ENCODE data around the gene PRSS57. TPM values are rescaled to one million over a fixed set of nuclear protein-coding genes. Genes with fewer than 3 reads are reported as not detected.
"Not testable (repeated sequence)": the region's sequence is repeated elsewhere in the genome, so short reads cannot be mapped to it uniquely, and the experiment has no call there.

The PRSS57 gene
- under 1 TPM; 0.13 to 0.19 (median 0.15) TPM for polyA plus RNA-seq (ENCODE audit: insufficient read length in 3 of 3)

DNA sequence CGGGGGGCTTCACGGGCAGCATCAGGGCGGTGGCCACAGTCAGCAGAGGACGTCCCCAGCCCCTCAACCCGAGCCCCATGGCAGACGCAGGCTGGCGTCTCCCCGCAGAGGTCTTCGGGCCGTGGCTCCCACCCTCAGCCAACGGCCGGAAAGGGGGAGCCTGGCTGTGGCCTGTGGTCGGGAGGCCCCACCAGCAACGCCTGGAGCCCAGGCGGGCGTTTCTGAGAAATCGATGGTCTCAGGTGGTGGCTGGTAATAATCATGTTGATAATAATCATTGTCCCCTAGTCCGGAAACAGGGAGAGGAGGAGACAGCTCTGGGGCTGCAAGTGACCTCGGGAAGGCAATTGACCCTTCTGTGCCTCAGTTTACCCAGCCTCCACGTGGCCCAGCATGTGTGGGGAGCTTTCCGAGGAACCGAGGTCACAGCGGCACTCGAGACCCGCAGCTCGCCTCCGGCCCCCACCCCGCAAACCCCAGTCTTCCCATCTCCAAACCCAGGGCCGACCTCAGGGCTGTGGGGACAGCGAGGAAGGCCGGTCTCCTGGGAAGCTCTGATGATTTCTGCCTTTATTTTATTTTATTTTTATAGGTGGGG, at the start of gene PRSS57:
Gene PRSS57, minus strand, starts transcription at position 101 of the 598 bp plus-strand sequence. Its CDS starts 22 bp downstream, at position 79.
- DNase-seq (ENCODE audit: low read depth in 3 of 3, low spot score in 2 of 3), result no peak

DNA sequence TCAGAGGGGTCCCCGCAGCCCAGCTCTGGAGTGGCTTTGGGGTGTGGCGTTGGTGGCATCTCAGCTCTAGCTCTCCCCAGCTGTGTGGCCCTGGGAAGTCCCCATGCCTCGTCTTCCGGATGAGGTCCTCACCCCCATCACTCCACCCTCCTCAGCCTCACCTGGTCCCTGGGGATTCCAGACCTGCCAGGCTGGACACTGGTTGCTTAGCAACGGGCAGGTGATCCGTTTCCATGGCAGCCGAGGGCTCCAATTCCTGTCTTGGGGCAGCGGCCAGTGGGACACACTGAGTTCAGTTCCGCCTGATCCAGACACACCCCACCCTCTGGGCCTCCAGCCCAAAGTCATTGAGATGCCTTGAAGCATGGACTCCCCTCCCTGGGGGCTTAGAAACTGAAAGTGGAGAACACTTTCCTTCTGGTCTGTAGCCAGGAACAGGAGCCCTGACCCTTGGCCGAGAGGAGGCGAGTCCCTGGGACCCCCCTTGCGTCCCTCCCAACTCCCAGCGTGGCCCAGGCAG, 48.0 kb upstream of the PRSS57 start:
- no peak for DNase-seq (ENCODE audit: low read depth in 3 of 3, low spot score in 2 of 3)

DNA sequence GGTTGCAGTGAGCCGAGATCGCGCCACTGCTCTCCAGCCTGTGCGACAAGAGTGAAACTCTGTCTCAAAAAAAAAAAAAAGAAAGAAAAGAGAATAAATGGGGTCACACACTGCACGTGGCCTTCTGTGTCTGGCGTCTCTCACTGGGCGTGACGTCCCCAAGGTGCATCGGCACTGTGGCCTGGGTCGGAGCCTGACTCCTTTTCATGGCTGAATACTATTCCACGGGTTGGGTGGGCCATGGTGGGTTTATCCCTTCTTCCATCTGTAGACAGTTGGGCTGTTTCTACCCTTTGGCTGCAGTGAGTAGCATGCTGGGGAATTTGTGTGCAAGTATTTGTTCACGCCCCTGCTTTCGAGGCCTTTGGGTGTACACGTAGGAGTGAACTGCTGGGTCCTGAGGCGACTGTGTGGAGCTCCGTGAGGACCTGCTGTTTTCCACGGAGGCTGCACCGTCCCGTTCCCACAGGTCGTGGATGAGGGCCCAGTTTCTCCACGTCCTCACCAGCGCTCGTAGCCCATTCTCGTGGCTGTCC, 47.4 kb upstream of the PRSS57 start:
- no peak for DNase-seq (ENCODE audit: low read depth in 3 of 3, low spot score in 2 of 3)

DNA sequence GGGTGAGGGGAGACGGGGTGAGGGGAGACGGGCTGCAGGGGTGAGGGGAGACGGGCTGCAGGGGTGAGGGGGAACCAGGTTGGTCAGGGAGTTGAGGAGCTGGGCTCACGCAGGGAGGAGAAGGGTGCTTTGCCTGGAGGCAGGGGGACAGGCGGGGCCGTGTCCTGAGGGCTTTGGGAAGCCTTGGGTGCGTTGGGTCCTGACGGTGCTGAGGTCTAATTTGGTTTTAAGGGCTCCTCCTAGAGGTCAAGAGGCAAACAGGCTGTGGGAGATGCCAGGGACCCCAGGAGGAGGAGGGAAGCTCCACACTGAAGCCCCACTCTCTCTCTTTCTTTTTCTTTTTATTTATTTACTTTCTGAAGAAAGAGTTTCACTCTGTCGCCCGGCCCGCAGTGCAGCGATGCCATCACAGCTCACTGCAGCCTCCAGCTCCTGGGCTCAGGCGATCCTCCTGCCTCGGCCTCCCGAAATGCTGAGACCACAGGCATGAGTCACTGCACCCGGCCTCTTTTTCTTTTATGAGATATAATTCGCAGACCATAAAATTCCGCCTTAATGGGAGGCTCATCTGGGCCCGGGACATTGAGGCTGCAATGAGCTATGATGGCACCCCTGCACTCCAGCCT, 46.4 kb upstream of the PRSS57 start:
- DNase-seq (ENCODE audit: low read depth in 3 of 3, low spot score in 2 of 3), result no peak

DNA sequence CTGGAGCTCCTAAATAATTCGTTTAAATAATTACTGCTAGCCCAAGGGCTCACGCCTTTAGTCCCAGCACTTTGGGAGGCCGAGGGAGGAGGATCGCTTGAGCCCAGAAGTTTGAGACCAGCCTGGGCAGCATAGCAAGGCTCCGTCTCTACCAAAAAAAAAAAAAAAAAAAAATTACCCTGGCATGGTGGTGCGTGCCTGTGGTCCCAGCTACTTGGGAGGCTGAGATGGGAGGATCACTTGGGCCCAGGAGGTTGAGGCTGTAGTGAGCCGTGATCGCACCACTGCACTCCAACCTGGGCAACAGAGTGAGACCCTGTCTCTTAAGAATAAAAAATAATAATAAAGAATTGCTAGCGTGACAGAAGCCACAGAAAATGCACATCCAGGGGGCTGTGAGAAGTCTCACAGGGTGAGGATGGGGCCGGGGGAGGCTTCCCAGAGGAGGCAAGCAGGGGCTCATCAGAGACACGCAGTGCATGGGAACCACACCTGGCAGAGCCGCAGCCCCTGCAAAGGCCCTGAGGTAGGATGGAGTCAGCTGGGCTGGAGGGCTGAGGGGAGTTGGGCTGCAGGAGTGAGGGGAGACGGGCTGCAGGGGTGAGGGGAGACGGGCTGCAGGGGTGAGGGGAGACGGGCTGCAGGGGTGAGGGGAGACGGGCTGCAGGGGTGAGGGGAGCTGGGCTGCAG, 45.7 kb upstream of the PRSS57 start:
- DNase-seq (ENCODE audit: low read depth in 3 of 3, low spot score in 2 of 3), result not testable (repeated sequence)

DNA sequence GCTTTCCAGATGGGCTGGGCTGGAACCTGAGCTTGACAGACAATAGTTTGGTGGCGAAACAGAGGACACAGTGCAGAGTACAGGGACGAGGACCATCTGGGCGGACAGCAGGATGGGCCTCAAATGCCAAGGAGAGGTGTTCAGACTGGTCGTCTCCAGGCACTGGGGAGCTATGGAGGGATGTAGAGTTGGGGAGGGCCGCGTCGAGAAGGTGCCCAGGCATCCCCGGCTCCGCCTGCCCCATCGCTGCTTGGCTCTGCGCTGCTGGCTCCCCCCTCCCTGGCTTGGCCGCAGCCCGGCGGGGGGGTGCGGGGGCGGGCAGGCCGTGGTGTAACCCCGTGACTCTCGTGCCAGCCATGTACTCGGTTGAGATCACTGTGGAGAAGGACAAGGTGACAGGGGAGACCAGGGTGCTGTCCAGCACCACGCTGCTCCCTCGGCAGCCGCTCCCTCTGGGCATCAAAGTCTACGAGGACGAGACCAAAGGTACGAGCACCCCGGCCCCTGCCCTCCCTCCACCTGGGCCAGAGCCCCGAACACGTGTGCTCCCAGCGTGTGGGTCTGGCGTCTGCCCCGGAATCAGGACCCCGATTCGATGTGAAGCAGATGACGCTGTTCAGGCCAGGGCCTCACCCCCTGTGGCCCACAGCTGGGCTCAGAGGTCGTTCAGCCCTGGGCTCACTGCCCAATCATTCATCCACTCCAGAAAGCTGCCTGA, 44.9 kb upstream of the PRSS57 start:
- no peak for DNase-seq (ENCODE audit: low read depth in 3 of 3, low spot score in 2 of 3)

DNA sequence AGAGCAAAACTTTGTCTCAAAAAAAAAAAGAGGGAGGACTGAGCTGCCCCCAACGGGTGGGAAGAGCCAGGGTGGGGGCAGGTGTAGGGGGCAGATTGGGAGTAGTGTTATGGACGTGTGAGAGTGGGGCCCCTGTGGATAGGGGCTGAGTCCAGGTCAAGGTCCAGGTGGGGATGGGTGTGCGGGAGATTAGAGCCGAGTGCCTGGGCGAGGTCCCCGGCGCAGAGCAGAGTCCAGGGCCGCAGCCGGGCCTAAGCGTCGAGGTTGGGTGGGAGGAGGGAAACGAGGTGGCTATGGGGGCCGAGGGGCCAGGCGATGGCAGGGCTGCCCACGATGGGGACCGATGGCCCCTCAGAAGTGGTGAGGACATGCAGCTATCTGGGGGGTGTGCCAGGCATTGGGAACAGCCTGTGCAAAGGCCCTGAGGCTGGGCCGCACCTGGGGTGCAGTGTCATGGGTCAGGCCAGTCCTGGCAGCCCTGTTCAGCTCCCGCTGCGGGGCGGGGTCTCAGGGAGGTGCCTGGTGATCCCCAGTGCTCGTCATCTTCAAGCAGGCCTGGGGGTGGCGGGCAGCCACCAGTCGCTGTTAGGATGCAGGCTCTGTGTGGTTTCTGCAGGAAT, 43.4 kb upstream of the PRSS57 start:
- DNase-seq (ENCODE audit: low read depth in 3 of 3, low spot score in 2 of 3), result no peak

DNA sequence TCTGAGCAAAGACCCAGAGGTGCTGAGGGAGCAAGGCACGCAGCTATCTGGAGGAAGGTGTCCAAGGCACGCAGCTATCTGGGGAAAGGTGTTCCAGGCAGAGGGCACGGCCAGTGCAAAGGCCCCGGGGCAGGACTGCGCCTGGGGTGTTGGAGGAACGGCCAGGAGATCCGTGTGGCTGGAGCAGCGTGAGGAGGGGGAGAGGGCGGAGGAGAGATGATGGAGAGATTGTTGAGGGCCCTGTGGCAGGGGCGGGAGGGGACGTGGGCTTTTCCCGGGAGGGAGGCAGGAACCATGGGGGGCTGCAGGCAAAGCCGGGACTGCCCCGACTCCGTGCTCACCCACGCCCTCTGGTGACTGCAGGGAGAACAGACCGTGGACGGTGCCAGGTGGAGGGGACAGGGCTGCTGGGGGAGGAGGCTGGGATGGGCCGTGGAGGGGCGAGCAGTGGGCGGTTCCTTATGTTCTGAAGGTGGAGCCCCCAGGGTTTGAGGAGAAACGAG, 42.4 kb upstream of the PRSS57 start:
- DNase-seq (ENCODE audit: low read depth in 3 of 3, low spot score in 2 of 3), result no peak

DNA sequence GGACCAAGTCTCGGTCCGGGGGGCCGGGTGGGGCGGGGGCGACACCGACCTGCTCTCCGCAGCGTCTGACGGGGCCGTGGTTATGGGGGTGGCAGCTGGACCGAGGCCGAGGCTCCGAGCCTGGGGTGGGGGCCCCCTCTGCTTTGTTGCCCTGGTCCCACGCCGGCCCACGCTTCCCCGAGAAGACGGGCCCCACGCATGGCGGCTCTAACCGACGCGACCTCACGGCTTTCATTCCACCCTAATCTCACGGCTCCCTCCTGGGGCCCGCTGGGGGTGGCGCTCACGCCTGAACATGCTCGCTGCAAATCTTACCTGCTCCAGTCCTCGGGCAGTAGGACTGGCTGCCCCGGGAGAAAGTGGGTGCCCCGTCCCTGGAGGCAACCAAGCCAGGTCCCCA, 40.9 kb upstream of the PRSS57 start:
- DNase-seq (ENCODE audit: low read depth in 3 of 3, low spot score in 2 of 3), result no peak

DNA sequence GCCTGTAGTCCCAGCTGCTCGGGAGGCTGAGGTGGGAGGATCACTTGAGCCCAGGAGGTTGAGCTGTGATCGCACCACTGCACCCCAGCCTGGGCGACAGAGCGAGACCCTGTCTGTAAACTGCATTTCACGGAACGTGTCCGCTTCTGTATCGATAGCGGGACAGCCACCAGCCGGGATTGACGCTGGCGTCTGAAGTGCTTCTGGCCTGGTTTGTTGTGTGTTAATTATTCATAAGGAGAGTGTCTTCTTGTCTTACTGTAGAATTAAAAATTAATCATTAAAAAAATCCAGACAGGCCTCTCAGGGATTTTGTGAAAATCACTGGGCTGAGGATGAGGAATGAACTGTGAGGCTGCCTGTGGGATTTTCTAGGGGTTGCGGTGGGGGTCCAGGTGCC, 39.5 kb upstream of the PRSS57 start:
- DNase-seq (ENCODE audit: low read depth in 3 of 3, low spot score in 2 of 3), result no peak

DNA sequence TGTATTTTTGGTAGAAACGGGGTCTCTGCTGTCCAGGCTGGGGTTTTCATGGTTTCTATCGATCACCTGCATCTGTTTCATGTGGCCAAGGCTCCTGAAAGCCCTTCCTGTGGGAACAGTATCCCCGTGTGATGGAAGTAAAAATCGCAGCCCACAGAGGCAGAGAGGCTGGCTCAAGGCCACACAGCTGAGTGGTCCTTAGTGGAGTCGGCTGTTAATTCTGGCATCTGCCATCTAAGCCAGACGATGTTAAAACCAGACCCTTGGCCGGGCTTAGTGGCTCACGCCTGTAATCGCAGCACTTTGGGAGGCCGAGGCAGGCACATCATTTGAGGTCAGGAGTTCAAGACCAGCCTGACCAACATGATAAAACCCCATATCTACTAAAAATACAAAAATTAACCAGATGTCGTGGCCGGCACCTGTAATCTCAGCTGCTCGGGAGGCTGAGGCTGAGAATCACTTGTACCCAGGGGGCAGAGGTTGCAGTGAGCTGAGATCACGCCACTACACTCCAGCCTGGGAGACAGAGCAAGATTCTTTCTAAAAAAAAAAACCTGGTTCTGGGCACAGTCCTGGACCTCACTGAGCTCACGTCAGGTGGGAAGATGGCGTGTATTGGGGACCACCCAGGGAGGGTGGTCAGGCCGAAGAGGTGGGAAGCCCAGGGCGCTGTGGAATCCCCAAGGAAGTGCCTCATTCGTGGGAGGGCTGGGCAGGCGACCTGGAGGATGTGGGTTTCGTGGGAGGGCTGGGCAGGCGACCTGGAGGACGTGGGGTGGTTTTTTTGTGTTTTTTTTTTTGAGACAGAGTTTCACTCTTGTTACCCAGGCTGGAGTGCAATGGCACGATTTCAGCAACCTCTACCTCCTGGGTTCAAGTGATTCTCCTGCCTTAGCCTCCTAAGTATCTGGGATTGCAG, 37.2 kb upstream of the PRSS57 start:
- DNase-seq (ENCODE audit: low read depth in 3 of 3, low spot score in 2 of 3), result no peak

DNA sequence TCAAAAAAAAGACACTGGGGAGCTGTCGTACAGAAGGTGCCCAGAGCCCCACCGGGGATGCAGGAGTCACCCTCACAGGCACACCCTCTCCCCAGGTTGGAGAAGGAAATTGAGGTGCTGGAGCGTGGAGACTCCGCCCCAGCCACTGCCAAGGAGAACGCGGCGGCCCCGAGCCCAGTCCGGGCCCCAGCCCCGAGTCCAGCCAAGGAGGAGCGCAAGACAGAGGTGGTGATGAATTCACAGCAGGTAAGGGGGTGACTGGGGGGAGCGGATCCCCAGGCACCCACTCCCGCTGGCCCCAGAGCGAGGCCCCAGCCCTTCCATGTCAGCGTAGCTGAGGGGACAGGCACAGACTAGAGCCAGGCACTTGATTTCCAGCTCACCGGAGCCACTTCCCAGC, 35.7 kb upstream of the PRSS57 start:
- no peak for DNase-seq (ENCODE audit: low read depth in 3 of 3, low spot score in 2 of 3)

DNA sequence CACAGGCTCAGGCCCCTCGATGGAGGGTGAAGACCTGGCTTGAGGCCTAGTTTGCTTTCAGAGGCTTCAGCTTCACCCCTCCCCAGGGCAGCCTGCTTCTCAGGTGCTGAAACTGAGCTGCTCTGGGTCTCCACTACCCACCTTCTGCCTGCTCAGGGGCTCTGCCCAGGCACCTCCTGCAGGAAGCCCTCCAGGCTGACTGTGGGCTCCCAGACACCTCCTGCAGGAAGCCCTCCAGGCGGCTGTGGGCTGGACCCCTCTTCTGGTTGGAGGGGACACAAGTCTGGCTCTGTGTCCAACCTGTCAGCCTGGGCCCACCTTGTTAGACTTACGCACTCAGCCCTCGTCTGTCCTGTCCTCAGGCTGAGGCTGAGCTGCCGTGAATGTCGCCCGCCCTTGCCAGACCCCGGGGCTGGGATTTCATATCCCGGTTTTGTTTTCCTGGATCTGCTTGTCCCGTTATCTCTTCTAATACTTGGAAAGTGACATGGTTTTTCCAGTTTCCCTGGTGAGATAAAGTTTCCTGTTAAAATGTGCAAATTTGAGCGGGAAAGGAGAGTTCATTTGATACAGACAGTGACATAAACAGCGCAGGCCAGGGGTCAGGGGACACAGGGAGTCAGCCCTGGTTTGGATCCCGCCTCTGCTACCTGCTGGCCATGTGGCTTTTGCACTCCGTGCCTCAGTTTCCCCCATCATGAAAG, 34.9 kb upstream of the PRSS57 start:
- no peak for DNase-seq (ENCODE audit: low read depth in 3 of 3, low spot score in 2 of 3)

DNA sequence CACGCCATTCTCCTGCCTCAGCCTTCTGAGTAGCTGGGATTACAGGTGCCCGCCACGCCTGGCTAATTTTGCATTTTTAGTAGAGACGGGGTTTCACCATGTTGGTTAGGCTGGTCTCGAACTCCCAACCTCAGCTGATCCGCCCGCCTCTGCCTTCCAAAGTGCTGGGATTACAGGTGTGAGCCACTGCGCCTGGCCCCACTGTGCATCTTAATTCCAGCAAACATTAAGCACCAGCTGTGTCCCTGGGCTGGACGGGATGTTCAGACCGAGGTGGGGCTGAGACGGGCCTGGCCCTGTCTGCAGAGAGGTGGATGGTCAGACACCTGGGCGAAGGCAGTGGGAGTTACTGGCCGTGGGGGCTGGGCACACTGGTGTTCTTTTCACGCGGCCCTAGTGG, 34.3 kb upstream of the PRSS57 start:
- DNase-seq (ENCODE audit: low read depth in 3 of 3, low spot score in 2 of 3), result not testable (repeated sequence)

DNA sequence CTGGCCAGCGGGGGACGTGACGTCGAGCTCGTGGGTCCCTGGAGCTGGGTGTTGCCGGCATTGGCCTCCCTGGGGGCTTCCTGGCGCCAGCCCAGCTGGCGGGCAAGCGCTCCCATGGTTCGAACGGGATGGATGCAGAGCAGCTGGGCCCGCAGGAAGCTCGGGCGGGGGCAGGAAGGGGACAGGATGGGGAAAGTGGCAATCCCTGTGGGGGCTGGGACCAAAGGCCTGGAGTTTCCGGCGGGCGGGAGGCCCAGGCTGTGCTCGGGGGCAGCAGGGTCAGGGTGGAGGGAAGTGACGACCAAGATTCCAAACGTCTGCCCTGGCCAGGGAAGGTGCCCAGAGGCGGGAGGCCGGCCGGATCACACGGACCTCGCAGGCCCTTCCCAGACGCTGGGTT, 32.8 kb upstream of the PRSS57 start:
- no peak for DNase-seq (ENCODE audit: low read depth in 3 of 3, low spot score in 2 of 3)

DNA sequence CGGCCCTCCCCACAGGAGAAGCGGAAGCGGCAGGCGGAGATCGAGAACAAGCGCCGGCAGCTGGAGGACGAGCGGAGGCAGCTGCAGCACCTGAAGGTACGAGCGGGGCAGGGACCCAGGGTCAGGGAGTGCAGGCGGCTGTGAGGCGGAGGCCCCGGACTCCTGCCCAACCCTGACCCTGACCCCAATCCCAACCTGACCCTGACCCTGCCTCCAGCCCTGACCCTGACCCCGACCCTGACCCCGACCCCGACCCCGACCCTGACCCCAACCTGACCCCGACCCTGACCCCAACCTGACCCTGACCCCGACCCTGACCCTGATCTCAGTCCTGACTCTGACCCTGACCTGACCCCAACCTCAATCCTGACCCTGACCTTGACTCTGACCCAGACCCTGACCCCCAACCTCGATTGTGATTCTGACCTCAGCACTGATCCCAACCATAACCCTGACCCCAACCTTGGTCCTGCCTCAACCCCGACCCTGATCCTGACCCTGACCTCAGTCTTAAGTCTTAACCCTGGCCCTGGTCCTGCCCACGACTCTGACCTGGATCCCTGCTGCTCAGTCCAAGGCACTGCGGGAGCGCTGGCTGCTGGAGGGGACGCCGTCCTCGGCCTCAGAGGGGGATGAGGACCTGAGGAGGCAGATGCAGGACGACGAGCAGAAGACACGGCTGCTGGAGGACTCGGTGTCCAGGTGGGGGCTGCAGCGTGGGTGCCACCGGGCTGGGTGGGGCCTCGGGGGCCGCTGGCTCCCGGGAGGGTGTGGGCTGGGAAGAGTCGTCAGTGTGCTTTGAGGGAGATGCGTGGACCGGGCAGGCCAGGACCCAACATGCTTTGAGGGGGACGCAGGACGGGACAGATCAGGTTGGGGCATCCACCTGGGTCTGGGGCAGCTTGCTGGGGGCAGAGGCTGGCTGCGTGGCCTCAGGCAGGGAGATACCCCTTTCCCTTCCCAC, 32.0 kb upstream of the PRSS57 start:
- no peak for DNase-seq (ENCODE audit: low read depth in 3 of 3, low spot score in 2 of 3)

DNA sequence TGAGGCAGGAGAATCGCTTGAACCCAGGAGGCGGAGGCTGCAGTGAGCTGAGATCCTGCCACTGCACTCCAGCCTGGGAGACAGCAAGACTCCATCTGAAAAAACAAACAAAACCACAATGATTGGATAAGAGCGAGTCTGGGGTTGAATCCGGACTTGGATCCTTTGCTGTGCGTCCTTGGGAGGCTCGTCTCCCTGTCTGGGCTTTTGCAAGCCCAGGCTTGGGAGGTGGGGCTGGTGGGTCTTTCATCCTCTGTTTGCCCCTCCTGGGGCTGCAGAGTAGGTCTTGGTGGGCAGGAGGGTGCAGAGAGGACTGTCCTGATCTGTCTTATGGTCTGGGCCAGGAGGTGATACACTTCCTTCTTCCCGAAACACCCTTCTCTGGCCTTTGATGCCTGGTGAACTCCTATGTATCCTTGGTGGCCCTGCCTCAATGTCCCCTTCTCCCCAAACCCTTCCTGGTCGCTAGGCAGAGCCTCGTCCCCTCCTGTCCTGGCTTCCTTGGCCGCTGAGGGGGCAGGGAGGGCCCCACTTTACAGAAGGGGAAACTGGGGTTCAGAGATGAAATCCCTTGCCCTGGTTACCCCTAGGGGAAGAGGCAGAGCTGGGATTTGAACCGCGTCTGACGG, 30.3 kb upstream of the PRSS57 start:
- no peak for DNase-seq (ENCODE audit: low read depth in 3 of 3, low spot score in 2 of 3)

Measured in right renal cortex interstitium (tissue), 3 donors.